IPS-18c (cell line): Measurements from ENCODE around the gene CCDC192.
"Not testable (repeated sequence)": the region's sequence is repeated elsewhere in the genome, so short reads cannot be mapped to it uniquely, and the experiment has no call there.

Experiments
- H3K4me3 ChIP-seq: 2 replicates; pipeline ENCODE4 v1.7.0; 2013; ENCODE audit warnings: low read depth, mild to moderate bottlenecking, low read length, moderate library complexity; ENCODE audit not compliant: insufficient read depth
- H3K9me3 ChIP-seq: one replicate; pipeline ENCODE4 v1.6.1; 2013; ENCODE audit warnings: mild to moderate bottlenecking, low read length, moderate library complexity; ENCODE audit not compliant: control insufficient read depth, insufficient read depth

CCDC192 gene

GRCh38 chr5:127741412-127741811 lies 38.2 kb downstream of the CCDC192 start:
- no peak overlapping the region for H3K4me3 ChIP-seq
- H3K9me3 ChIP-seq: no peaks in the 10 kb centered on the region

GRCh38 chr5:127744241-127744640 lies 41.0 kb downstream of the CCDC192 start:
- no peak overlapping the region for H3K4me3 ChIP-seq
- H3K9me3 ChIP-seq: peaks cover 2% of the 10 kb centered on the region

- Histone ChIP-seq H3K9me3 (peaks cover 2% of the 10 kb centered on the region), H3K4me3 (no peak overlapping the region)
Measured at GRCh38 chr5:127746756-127747155, 43.6 kb downstream of the CCDC192 start.

GRCh38 chr5:127752503-127753265 lies 49.5 kb downstream of the CCDC192 start:
- not testable (repeated sequence) for H3K4me3 ChIP-seq, H3K9me3 ChIP-seq

- Histone ChIP-seq H3K9me3 (no peaks in the 10 kb centered on the region), H3K4me3 (no peak overlapping the region)
Measured at GRCh38 chr5:127754259-127754658, 51.1 kb downstream of the CCDC192 start.

- Histone ChIP-seq H3K9me3 (no peaks in the 10 kb centered on the region), H3K4me3 (no peak overlapping the region)
Measured at GRCh38 chr5:127754706-127755105, 51.5 kb downstream of the CCDC192 start.

GRCh38 chr5:127757576-127757975 lies 54.4 kb downstream of the CCDC192 start:
- Histone ChIP-seq H3K4me3 (no peak overlapping the region), H3K9me3 (no peaks in the 10 kb centered on the region)

- Histone ChIP-seq H3K9me3 (no peaks in the 10 kb centered on the region), H3K4me3 (no peak overlapping the region)
Measured at GRCh38 chr5:127758766-127759283, 55.6 kb downstream of the CCDC192 start.

GRCh38 chr5:127761869-127762268 lies 58.7 kb downstream of the CCDC192 start:
- no peaks in the 10 kb centered on the region for H3K9me3 ChIP-seq

GRCh38 chr5:127762412-127762811 lies 59.2 kb downstream of the CCDC192 start:
- no peaks in the 10 kb centered on the region for H3K9me3 ChIP-seq
- no peak overlapping the region for H3K4me3 ChIP-seq

More at GRCh38 chr5:127761869-127762268, 58.7 kb downstream of the CCDC192 start:
- no peak overlapping the region for H3K4me3 ChIP-seq

GRCh38 chr5:127766676-127767335 lies 63.6 kb downstream of the CCDC192 start:
- Histone ChIP-seq H3K9me3 (no peaks in the 10 kb centered on the region), H3K4me3 (no peak overlapping the region)

- H3K9me3 ChIP-seq: no peaks in the 10 kb centered on the region
- no peak overlapping the region for H3K4me3 ChIP-seq
Measured at GRCh38 chr5:127769386-127769785, 66.2 kb downstream of the CCDC192 start.

- no peak overlapping the region for H3K4me3 ChIP-seq
- H3K9me3 ChIP-seq: no peaks in the 10 kb centered on the region
Measured at GRCh38 chr5:127770272-127770671, 67.1 kb downstream of the CCDC192 start.

GRCh38 chr5:127772531-127772930 lies 69.3 kb downstream of the CCDC192 start:
- Histone ChIP-seq H3K9me3 (no peaks in the 10 kb centered on the region), H3K4me3 (no peak overlapping the region)

GRCh38 chr5:127774221-127774620 lies 71.0 kb downstream of the CCDC192 start:
- no peaks in the 10 kb centered on the region for H3K9me3 ChIP-seq
- H3K4me3 ChIP-seq: no peak overlapping the region

GRCh38 chr5:127776477-127776876 lies 73.3 kb downstream of the CCDC192 start:
- no peak overlapping the region for H3K4me3 ChIP-seq
- H3K9me3 ChIP-seq: no peaks in the 10 kb centered on the region

GRCh38 chr5:127777957-127778356 lies 74.8 kb downstream of the CCDC192 start:
- H3K4me3 ChIP-seq: no peak overlapping the region
- H3K9me3 ChIP-seq: no peaks in the 10 kb centered on the region

GRCh38 chr5:127782450-127782849 lies 79.3 kb downstream of the CCDC192 start:
- H3K4me3 ChIP-seq, H3K9me3 ChIP-seq: not testable (repeated sequence)
